GM23338 (cell line): ENCODE data around the gene HSDL1. TPM values are rescaled to one million over a fixed set of nuclear protein-coding genes. Genes with fewer than 3 reads are reported as not detected.

Experiments used
- ATAC-seq: fragments of 200-7000 bp; cut with Tn5 transposase; 3 replicates; pipeline ENCODE4 v1.9.1; 2020
- DNase-seq: peaks from one replicate; pipeline ENCODE4 v3.0.0-alpha.2; 2015; ENCODE audit warnings: low spot score
- H2AFZ ChIP-seq: fragments of 200-600 bp; sonication (generic); 2 replicates; pipeline ENCODE4 v1.8.0; 2016; ENCODE audit warnings: antibody characterized with exemption, mild to moderate bottlenecking, moderate library complexity
- H3F3A ChIP-seq: fragments of 200-600 bp; sonication (generic); replicated peaks from 2 replicates; pipeline ENCODE4 v1.8.0; 2017; ENCODE audit warnings: antibody characterized with exemption, mixed run types, low read depth
- H3K27ac ChIP-seq: fragments of 200-600 bp; sonication (generic); 2 replicates; pipeline ENCODE4 v1.6.1; 2016; ENCODE audit warnings: low read depth
- H3K27me3 ChIP-seq: fragments of 200-600 bp; sonication (generic); 2 replicates; pipeline ENCODE4 v1.8.0; 2016; ENCODE audit warnings: mild to moderate bottlenecking, mixed run types, moderate library complexity; ENCODE audit not compliant: insufficient read depth
- H3K36me3 ChIP-seq: fragments of 200-600 bp; sonication (generic); 2 replicates; pipeline ENCODE4 v1.8.0; 2016; ENCODE audit warnings: mild to moderate bottlenecking; ENCODE audit not compliant: insufficient read depth
- H3K4me1 ChIP-seq: fragments of 200-600 bp; sonication (generic); 2 replicates; pipeline ENCODE4 v1.8.0; 2016; ENCODE audit warnings: mild to moderate bottlenecking, moderate library complexity; ENCODE audit not compliant: insufficient read depth
- H3K4me2 ChIP-seq: fragments of 200-600 bp; sonication (generic); 2 replicates; pipeline ENCODE4 v1.7.1; 2017; ENCODE audit warnings: mixed run types
- H3K4me3 ChIP-seq: fragments of 200-600 bp; sonication (generic); 2 replicates; pipeline ENCODE4 v1.6.1; 2016; ENCODE audit warnings: mixed run types
- H3K79me2 ChIP-seq: fragments of 200-600 bp; sonication (generic); replicated peaks from 2 replicates; pipeline ENCODE4 v1.8.0; 2017; ENCODE audit warnings: mild to moderate bottlenecking; ENCODE audit not compliant: insufficient read depth
- H3K9me2 ChIP-seq: fragments of 200-600 bp; sonication (generic); 2 replicates; pipeline ENCODE4 v1.8.0; 2017; ENCODE audit not compliant: insufficient read depth
- H4K20me1 ChIP-seq: fragments of 200-600 bp; sonication (generic); replicated peaks from 2 replicates; pipeline ENCODE4 v1.8.0; 2017; ENCODE audit warnings: mild to moderate bottlenecking; ENCODE audit not compliant: insufficient read depth
- H3K27ac Mint-ChIP-seq: 2 replicates; pipeline ENCODE4 v1.8.0; 2020; ENCODE audit warnings: inconsistent platforms, mild to moderate bottlenecking, moderate library complexity, mixed read lengths
- H3K27me3 Mint-ChIP-seq: 3 replicates; pipeline ENCODE4 v1.8.0; 2022; ENCODE audit warnings: low read depth, mild to moderate bottlenecking, moderate library complexity, mixed read lengths, inconsistent platforms; ENCODE audit not compliant: insufficient read depth, poor library complexity
- H3K36me3 Mint-ChIP-seq: 3 replicates; pipeline ENCODE4 v1.8.0; 2021; ENCODE audit warnings: low read depth, mild to moderate bottlenecking, inconsistent platforms, moderate library complexity, mixed read lengths
- H3K4me1 Mint-ChIP-seq: 3 replicates; pipeline ENCODE4 v1.8.0; 2020; ENCODE audit warnings: mild to moderate bottlenecking, inconsistent platforms, mixed read lengths
- H3K4me3 Mint-ChIP-seq: 3 replicates; pipeline ENCODE4 v1.8.0; 2021; ENCODE audit warnings: moderate library complexity, mild to moderate bottlenecking, inconsistent platforms, mixed read lengths
- H3K9me3 Mint-ChIP-seq: 3 replicates; pipeline ENCODE4 v1.8.0; 2020; ENCODE audit warnings: moderate library complexity, mild to moderate bottlenecking, inconsistent platforms, mixed read lengths
- EZH2 ChIP-seq: fragments of 200-600 bp; sonication (generic); IDR thresholded peaks from one replicate; pipeline ENCODE4 v1.8.0; 2017; ENCODE audit warnings: antibody characterized with exemption, mild to moderate bottlenecking, low read depth; ENCODE audit not compliant: unreplicated experiment
- POLR2AphosphoS5 ChIP-seq: IDR thresholded peaks from 2 replicates; pipeline ENCODE4 v1.6.1; 2016; ENCODE audit warnings: antibody characterized with exemption, low read depth
- REST ChIP-seq: IDR thresholded peaks from one replicate; pipeline ENCODE4 v1.6.1; 2018; ENCODE audit warnings: antibody characterized with exemption; ENCODE audit not compliant: unreplicated experiment
- ZNF331 ChIP-seq: fragments of 250-450 bp; sonication (Bioruptor Pico); IDR thresholded peaks from 2 replicates; pipeline ENCODE4 v1.5.0; 2020; ENCODE audit warnings: low read depth, mild to moderate bottlenecking, moderate library complexity
- ZNF462 ChIP-seq: fragments of 250-450 bp; sonication (Bioruptor Pico); IDR thresholded peaks from 2 replicates; pipeline ENCODE4 v1.5.0; 2020; ENCODE audit warnings: mild to moderate bottlenecking, moderate library complexity
- polyA plus RNA-seq: library from polyadenylated mRNA; unstranded; fragments of >200 nt; fragmentation: Nextera tagmentation; extraction: Ambion mirVana; gene quantifications from 2 replicates; pipeline ENCODE4 v1.2.1, GENCODE V29; 2016
- total RNA-seq: library from RNA; depleted of rRNA; stranded (reverse); fragments of >200 nt; shearing (Covaris generic); gene quantifications from 2 replicates; pipeline ENCODE4 v1.2.3, GENCODE V29; 2014

Gene HSDL1
- total and polyA plus RNA-seq, 2 experiments from 2014 or later: 16.6 to 46.1 TPM

- Mint-ChIP-seq H3K27me3 (no peaks in the 10 kb centered on the region), H3K4me1 (peaks cover 16% of the 10 kb centered on the region; the same call in 2 of the 3 replicates), H3K9me3 (no peaks in the 10 kb centered on the region), H3K4me3 (no peak overlapping the region), H3K36me3 (peaks cover 24% of the 10 kb centered on the region), H3K27ac (no peak overlapping the region)
- Histone ChIP-seq H3K4me1 (peaks cover 13% of the 10 kb centered on the region), H3K4me3 (no peak overlapping the region), H3F3A (no peaks in the 10 kb centered on the region), H2AFZ (no peak overlapping the region), H3K36me3 (peaks cover 13% of the 10 kb centered on the region), H3K79me2 (peaks cover 50% of the 10 kb centered on the region), H4K20me1 (peaks cover 4% of the 10 kb centered on the region), H3K4me2 (no peak overlapping the region), H3K9me2 (no peaks in the 10 kb centered on the region), H3K27me3 (no peaks in the 10 kb centered on the region), H3K27ac (no peak overlapping the region)
- TF ChIP-seq POLR2AphosphoS5: no peak
- no peak for TF ChIP-seq EZH2
- no peak for TF ChIP-seq ZNF462
- ATAC-seq (no peak), DNase-seq (no peak)
Observed at GRCh38 chr16:84131117-84131516, 13.9 kb downstream of the HSDL1 start.

- Mint-ChIP-seq H3K36me3 (peaks cover 34% of the 10 kb centered on the region), H3K9me3 (no peaks in the 10 kb centered on the region)
- no peak for DNase-seq
- TF ChIP-seq ZNF331: no peak
- TF ChIP-seq REST: no peak
Observed at GRCh38 chr16:84124257-84125073, 20.5 kb downstream of the HSDL1 start.

More at GRCh38 chr16:84124257-84125073, 20.5 kb downstream of the HSDL1 start:
- no peak overlapping the region for H3K4me3 ChIP-seq
- H3K27me3 ChIP-seq: no peaks in the 10 kb centered on the region
- ATAC-seq: no peak
- H3K4me2 ChIP-seq: no peak overlapping the region
- peaks cover 4% of the 10 kb centered on the region for H3K36me3 ChIP-seq
- Mint-ChIP-seq H3K4me1 (no peaks in the 10 kb centered on the region), H3K27ac (no peak overlapping the region), H3K27me3 (no peaks in the 10 kb centered on the region), H3K4me3 (no peak overlapping the region)
- no peaks in the 10 kb centered on the region for H3F3A ChIP-seq
- 0 out of 2 replicates have a peak, but pooled peaks cover 4% of the 10 kb centered on the region for H4K20me1 ChIP-seq
- no peaks in the 10 kb centered on the region for H3K4me1 ChIP-seq
- no peaks in the 10 kb centered on the region for H3K9me2 ChIP-seq
- H2AFZ ChIP-seq: no peak overlapping the region
- H3K79me2 ChIP-seq: no peaks in the 10 kb centered on the region
- H3K27ac ChIP-seq: no peak overlapping the region
